Measurements from ENCODE around the gene DYNLT1. TPM values are rescaled to one million over a fixed set of nuclear protein-coding genes. Genes with fewer than 3 reads are reported as not detected.

DYNLT1 gene
- total and polyA plus RNA-seq, 9 of the 15 experiments (the other 6 are each of a cell fraction or from before 2014, with no cell fraction given): 42.2 to 583 (median 127) TPM

DNA sequence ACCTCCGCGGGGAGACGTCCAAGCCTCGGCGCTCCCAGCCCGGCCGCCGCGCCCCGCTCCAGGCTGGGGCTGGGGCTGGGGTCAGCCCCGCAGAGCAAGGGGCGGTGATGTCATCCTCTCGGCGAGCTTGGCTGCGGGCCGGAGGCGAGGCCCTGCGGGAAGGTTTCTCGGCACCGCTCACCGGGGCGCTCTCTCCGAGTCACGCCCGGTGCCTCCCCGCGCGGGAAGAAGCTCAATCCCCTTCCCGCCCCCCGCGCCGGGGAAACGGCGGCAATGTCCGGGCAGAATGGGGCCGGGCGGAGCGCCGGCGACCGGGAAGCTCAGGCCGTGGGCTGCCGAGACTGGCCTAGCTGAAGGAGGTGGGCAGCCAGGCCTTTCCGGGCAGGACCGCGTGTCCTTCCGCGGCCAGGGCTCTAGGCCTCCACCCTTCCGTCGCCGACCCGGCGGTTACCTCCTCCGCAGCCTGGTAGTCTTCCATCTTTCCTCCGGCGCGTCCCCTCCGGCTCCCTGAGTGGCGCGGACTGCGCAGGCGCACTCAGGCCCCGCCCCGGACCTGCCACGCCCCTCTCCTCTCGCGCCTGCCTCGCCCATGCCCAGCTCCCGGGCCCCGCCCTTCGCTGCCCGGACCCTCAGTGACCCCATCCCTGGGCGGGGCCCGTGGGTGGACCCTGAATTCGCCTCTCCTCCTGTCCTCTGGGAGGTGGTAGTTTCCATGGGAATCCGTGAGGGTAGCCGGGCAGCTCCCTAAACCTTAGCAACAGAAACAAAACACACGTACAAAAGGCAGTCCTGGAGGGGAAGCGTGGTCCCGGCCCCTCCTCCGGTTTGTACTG, at the start of gene DYNLT1 (continued):
- TF ChIP-seq, protein P1, sequence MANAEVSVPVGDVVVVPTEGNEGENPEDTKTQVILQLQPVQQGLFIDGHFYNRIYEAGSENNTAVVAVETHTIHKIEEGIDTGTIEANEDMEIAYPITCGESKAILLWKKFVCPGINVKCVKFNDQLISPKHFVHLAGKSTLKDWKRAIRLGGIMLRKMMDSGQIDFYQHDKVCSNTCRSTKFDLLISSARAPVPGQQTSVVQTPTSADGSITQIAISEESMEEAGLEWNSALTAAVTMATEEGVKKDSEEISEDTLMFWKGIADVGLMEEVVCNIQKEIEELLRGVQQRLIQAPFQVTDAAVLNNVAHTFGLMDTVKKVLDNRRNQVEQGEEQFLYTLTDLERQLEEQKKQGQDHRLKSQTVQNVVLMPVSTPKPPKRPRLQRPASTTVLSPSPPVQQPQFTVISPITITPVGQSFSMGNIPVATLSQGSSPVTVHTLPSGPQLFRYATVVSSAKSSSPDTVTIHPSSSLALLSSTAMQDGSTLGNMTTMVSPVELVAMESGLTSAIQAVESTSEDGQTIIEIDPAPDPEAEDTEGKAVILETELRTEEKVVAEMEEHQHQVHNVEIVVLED (CRISPR knock-in tag; IDR thresholded peaks at IDR 0.05): no peak
- TF ChIP-seq, protein P2, sequence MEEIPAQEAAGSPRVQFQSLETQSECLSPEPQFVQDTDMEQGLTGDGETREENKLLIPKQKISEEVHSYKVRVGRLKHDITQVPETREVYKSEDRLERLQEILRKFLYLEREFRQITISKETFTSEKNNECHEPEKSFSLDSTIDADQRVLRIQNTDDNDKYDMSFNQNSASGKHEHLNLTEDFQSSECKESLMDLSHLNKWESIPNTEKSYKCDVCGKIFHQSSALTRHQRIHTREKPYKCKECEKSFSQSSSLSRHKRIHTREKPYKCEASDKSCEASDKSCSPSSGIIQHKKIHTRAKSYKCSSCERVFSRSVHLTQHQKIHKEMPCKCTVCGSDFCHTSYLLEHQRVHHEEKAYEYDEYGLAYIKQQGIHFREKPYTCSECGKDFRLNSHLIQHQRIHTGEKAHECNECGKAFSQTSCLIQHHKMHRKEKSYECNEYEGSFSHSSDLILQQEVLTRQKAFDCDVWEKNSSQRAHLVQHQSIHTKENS (CRISPR knock-in tag; IDR thresholded peaks at IDR 0.05): no peak
- TF ChIP-seq, protein P3, sequence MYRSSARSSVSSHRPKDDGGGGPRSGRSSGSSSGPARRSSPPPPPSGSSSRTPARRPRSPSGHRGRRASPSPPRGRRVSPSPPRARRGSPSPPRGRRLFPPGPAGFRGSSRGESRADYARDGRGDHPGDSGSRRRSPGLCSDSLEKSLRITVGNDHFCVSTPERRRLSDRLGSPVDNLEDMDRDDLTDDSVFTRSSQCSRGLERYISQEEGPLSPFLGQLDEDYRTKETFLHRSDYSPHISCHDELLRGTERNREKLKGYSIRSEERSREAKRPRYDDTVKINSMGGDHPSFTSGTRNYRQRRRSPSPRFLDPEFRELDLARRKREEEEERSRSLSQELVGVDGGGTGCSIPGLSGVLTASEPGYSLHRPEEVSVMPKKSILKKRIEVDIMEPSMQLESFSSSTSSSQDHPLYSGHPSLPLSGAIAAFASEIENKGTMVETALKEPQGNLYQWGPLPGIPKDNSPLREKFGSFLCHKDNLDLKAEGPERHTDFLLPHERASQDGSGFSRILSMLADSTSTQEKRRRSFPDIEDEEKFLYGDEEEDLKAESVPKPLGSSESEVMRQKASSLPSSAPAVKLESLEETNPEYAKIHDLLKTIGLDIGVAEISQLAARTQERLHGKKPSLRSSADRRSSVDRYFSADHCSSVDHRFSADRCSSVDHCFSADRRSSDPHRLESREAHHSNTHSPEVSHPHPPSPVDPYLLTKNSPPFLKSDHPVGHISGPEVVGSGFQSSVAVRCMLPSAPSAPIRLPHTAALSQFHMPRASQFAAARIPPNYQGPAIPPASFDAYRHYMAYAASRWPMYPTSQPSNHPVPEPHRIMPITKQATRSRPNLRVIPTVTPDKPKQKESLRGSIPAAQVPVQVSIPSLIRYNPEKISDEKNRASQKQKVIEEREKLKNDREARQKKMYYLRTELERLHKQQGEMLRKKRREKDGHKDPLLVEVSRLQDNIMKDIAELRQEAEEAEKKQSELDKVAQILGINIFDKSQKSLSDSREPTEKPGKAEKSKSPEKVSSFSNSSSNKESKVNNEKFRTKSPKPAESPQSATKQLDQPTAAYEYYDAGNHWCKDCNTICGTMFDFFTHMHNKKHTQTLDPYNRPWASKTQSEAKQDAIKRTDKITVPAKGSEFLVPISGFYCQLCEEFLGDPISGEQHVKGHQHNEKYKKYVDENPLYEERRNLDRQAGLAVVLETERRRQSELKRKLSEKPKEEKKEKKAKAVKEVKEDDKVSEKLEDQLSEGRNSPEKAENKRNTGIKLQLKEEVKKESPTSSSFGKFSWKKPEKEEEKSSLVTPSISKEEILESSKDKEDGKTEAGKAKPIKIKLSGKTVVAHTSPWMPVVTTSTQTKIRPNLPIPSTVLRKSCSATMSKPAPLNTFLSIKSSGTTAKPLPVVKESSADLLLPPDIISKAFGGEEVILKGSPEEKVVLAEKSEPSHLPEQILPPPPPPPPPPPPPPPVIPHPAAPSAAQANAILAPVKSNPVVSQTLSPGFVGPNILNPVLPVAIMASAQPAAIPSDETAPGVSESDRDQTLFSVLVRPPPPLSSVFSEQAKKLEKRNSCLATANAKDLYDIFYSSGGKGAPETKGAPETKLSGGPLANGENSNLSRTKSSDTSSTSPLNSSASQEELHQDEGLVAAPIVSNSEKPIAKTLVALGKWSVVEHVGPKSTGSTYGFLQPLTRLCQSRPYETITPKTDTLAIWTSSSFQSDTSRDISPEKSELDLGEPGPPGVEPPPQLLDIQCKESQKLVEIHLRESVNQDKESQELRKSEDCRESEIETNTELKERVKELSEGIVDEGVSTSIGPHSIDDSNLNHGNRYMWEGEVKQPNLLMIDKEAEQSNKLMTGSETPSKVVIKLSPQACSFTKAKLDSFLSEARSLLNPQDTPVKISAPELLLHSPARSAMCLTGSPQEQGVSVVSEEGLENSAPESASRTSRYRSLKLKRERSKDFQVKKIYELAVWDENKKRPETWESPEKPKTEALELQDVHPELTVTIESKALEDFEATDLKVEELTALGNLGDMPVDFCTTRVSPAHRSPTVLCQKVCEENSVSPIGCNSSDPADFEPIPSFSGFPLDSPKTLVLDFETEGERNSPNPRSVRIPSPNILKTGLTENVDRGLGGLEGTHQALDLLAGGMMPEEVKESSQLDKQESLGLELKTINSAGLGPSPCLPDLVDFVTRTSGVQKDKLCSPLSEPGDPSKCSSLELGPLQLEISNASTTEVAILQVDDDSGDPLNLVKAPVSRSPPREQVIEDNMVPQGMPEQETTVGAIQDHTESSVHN (IDR thresholded peaks at IDR 0.05; ENCODE audit: borderline replicate concordance in 1 of 2, low read depth in 1 of 2): no peak
- no peak for TF ChIP-seq KDM1A (IDR thresholded peaks at IDR 0.05)
- no peak for TF ChIP-seq DNMT1 (IDR thresholded peaks at IDR 0.05)
- no peak for TF ChIP-seq POU5F1 (IDR thresholded peaks at IDR 0.05; ENCODE audit: borderline replicate concordance, low read depth, low read length, partially characterized antibody)
- no peak for TF ChIP-seq THRAP3 (IDR thresholded peaks at IDR 0.05; ENCODE audit: borderline replicate concordance)
- no peak for TF ChIP-seq ETS2 (tag; IDR thresholded peaks at IDR 0.05; ENCODE audit: borderline replicate concordance, poor library complexity, severe bottlenecking)
- no peak for TF ChIP-seq HMG20A (CRISPR knock-in tag; conservative IDR thresholded peaks at IDR 0.05)
- no peak for TF ChIP-seq MCM7 (IDR thresholded peaks at IDR 0.05)
- TF ChIP-seq ZNF12 (CRISPR knock-in tag; IDR thresholded peaks at IDR 0.05): no peak
- TF ChIP-seq SRSF7 (optimal IDR thresholded peaks at IDR 0.05; ENCODE audit: low read depth, low read length): no peak
- TF ChIP-seq ZSCAN29 (IDR thresholded peaks at IDR 0.05): peak; percentile 49; the same call in 1 of the 2 replicates
- TF ChIP-seq JUN (IDR thresholded peaks at IDR 0.05; ENCODE audit: borderline replicate concordance, low read depth, low read length): peak; percentile 19; the same call in 1 of the 2 replicates
- peak; percentile 95; the same call in 1 of the 2 replicates for TF ChIP-seq JUN (CRISPR knock-in tag; IDR thresholded peaks at IDR 0.05; ENCODE audit: borderline replicate concordance)
- TF ChIP-seq TCF3 (CRISPR knock-in tag; IDR thresholded peaks at IDR 0.05): 0 out of 2 replicates have a peak, but pooled peaks have one; percentile 14
